DND-41 (cell line): Measurements from ENCODE around the gene SCLT1.

Experiments
- ATAC-seq: fragments of 200-7000 bp; cut with Tn5 transposase; 3 replicates; pipeline ENCODE4 v1.9.1; 2021; ENCODE audit warnings: low read depth; ENCODE audit not compliant: insufficient read depth
- DNase-seq: peaks from one replicate; pipeline ENCODE4 v3.0.0-alpha.2; 2020
- H2AFZ ChIP-seq: 2 replicates; pipeline ENCODE4 v1.6.0; 2012; ENCODE audit warnings: low read depth, low read length
- H3K27ac ChIP-seq: 2 replicates; pipeline ENCODE4 v1.5.1; 2012; ENCODE audit warnings: low read length, inconsistent platforms
- H3K27me3 ChIP-seq: fragments of 200-600 bp; sonication (generic); 2 replicates; pipeline ENCODE4 v1.6.0; 2012; ENCODE audit warnings: low read length, mild to moderate bottlenecking, inconsistent platforms; ENCODE audit not compliant: insufficient read depth, poor library complexity
- H3K36me3 ChIP-seq: 2 replicates; pipeline ENCODE4 v1.5.1; 2012; ENCODE audit warnings: low read length, inconsistent platforms; ENCODE audit not compliant: insufficient read depth
- H3K4me1 ChIP-seq: 2 replicates; pipeline ENCODE4 v1.5.1; 2012; ENCODE audit warnings: mild to moderate bottlenecking, low read length; ENCODE audit not compliant: insufficient read depth
- H3K4me2 ChIP-seq: 2 replicates; pipeline ENCODE4 v1.6.0; 2012; ENCODE audit warnings: mild to moderate bottlenecking, moderate library complexity, low read length, inconsistent platforms; ENCODE audit not compliant: insufficient read depth
- H3K4me3 ChIP-seq, 2 experiments: fragments of 200-600 bp in 1 of 2; shearing (Covaris generic) in 1 of 2; 2 replicates each; pipeline ENCODE4 v1.5.1; 2012 to 2016; ENCODE audit warnings: inconsistent platforms in 2 of 2, low read length in 2 of 2, mild to moderate bottlenecking in 2 of 2, low read depth in 1 of 2, moderate library complexity in 1 of 2
- H3K79me2 ChIP-seq: 2 replicates; pipeline ENCODE4 v1.6.0; 2012; ENCODE audit warnings: low read length, inconsistent platforms; ENCODE audit not compliant: insufficient read depth
- H3K9ac ChIP-seq: 2 replicates; pipeline ENCODE4 v1.6.0; 2012; ENCODE audit warnings: low read depth, mild to moderate bottlenecking, inconsistent platforms, low read length, moderate library complexity
- H3K9me3 ChIP-seq: 2 replicates; pipeline ENCODE4 v1.5.1; 2012; ENCODE audit warnings: low read length, moderate library complexity, mild to moderate bottlenecking, inconsistent platforms; ENCODE audit not compliant: insufficient read depth, severe bottlenecking
- H4K20me1 ChIP-seq: 2 replicates; pipeline ENCODE4 v1.6.0; 2012; ENCODE audit warnings: low read length; ENCODE audit not compliant: insufficient read depth
- CTCF ChIP-seq: IDR thresholded peaks from 2 replicates; pipeline ENCODE4 v1.5.1; 2012; ENCODE audit warnings: borderline replicate concordance, low read length, moderate library complexity, mild to moderate bottlenecking; ENCODE audit not compliant: poor library complexity, severe bottlenecking; ENCODE audit errors: extremely low read depth
- EZH2 ChIP-seq: IDR thresholded peaks from 3 replicates; pipeline ENCODE4 v1.6.1; 2012; ENCODE audit warnings: borderline replicate concordance, low read depth, mild to moderate bottlenecking, moderate library complexity, low read length, inconsistent platforms; ENCODE audit not compliant: severe bottlenecking

SCLT1 gene

GRCh38 chr4:129062580-129062979 is 30.8 kb downstream of the SCLT1 start:
- H3K36me3 ChIP-seq, result peaks cover 35% of the 10 kb centered on the region
- H3K79me2 ChIP-seq, result no peaks in the 10 kb centered on the region
- no peak overlapping the region for H3K4me2 ChIP-seq
- H4K20me1 ChIP-seq, result no peaks in the 10 kb centered on the region
- no peak overlapping the region for H3K9ac ChIP-seq
- H3K4me1 ChIP-seq, result no peaks in the 10 kb centered on the region
- H2AFZ ChIP-seq, result no peak overlapping the region
- no peak overlapping the region for H3K27ac ChIP-seq
- peaks cover 56% of the 10 kb centered on the region for H3K9me3 ChIP-seq
- TF ChIP-seq CTCF (no peak), EZH2 (no peak)
- H3K27me3 ChIP-seq, result no peaks in the 10 kb centered on the region
- ATAC-seq, result no peak
- H3K4me3 ChIP-seq, result no peak overlapping the region
- DNase-seq, result no peak

DNA sequence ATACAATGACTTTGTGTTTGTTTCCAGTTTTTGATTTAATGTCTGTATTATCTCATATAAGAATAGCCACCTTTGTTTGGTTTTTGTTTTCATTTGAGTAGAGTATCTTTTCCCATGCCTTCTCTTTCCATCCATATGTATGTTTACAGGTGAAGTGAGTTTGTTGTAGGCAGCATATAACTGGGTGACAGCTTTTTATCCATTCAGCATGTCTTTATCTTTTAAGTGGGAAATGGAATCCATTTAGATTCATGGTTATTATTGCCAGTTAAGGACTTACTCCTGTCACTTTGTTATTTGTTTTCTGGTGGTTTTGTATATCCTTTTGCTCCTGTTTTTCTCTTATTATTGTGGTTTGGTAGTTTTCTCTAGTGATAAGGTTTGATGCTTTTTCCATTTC is 34.3 kb downstream of the SCLT1 start:
- H3K4me2 ChIP-seq, result no peak overlapping the region
- H3K79me2 ChIP-seq, result no peaks in the 10 kb centered on the region
- H4K20me1 ChIP-seq, result no peaks in the 10 kb centered on the region
- TF ChIP-seq CTCF (no peak), EZH2 (no peak)
- no peak overlapping the region for H2AFZ ChIP-seq
- H3K27ac ChIP-seq, result no peak overlapping the region
- no peak overlapping the region for H3K9ac ChIP-seq
- H3K27me3 ChIP-seq, result no peaks in the 10 kb centered on the region
- peaks cover 31% of the 10 kb centered on the region for H3K36me3 ChIP-seq
- no peak overlapping the region for H3K4me3 ChIP-seq
- peaks cover 70% of the 10 kb centered on the region for H3K9me3 ChIP-seq
- DNase-seq (no peak), ATAC-seq (no peak)
- H3K4me1 ChIP-seq, result no peaks in the 10 kb centered on the region

GRCh38 chr4:129046055-129046959 is 47.0 kb downstream of the SCLT1 start:
- no peaks in the 10 kb centered on the region; the same call in 1 of the 2 replicates for H3K79me2 ChIP-seq
- H3K9me3 ChIP-seq, result peaks cover 3% of the 10 kb centered on the region
- H3K4me2 ChIP-seq, result no peak overlapping the region
- H4K20me1 ChIP-seq, result no peaks in the 10 kb centered on the region
- H3K4me1 ChIP-seq, result no peaks in the 10 kb centered on the region
- no peak overlapping the region for H2AFZ ChIP-seq
- TF ChIP-seq EZH2 (no peak), CTCF (no peak)
- ATAC-seq (no peak), DNase-seq (no peak)
- H3K36me3 ChIP-seq, result no peaks in the 10 kb centered on the region
- no peak overlapping the region for H3K9ac ChIP-seq
- no peak overlapping the region for H3K4me3 ChIP-seq
- no peak overlapping the region for H3K27ac ChIP-seq
- no peaks in the 10 kb centered on the region for H3K27me3 ChIP-seq
